Measurements from ENCODE around the gene IL18BP.

The IL18BP gene

GRCh38 chr11:72001285-72001684 lies 2.6 kb downstream of the IL18BP start:
- no peak for TF ChIP-seq ZFX (IDR thresholded peaks at IDR 0.05)
- TF ChIP-seq CTCF (conservative IDR thresholded peaks at IDR 0.05), result no peak
- no peak overlapping the region for H3K27ac ChIP-seq

- TF ChIP-seq CTCF (conservative IDR thresholded peaks at IDR 0.05) (no peak), ZFX (IDR thresholded peaks at IDR 0.05) (no peak)
Observed at GRCh38 chr11:72001834-72002591, 3.3 kb downstream of the IL18BP start.

GRCh38 chr11:72002841-72003775 lies 4.4 kb downstream of the IL18BP start:
- H3K27ac ChIP-seq, result no peak overlapping the region

More at GRCh38 chr11:72001834-72002591, 3.3 kb downstream of the IL18BP start:
- no peak overlapping the region for H3K27ac ChIP-seq

GRCh38 chr11:72003776-72004171 lies 5.1 kb downstream of the IL18BP start:
- H3K27ac ChIP-seq, result no peak overlapping the region
- no peak for TF ChIP-seq ZFX (IDR thresholded peaks at IDR 0.05)
- no peak for TF ChIP-seq CTCF (conservative IDR thresholded peaks at IDR 0.05)

More at GRCh38 chr11:72002841-72003775, 4.4 kb downstream of the IL18BP start:
- TF ChIP-seq CTCF (conservative IDR thresholded peaks at IDR 0.05) (no peak), ZFX (IDR thresholded peaks at IDR 0.05) (no peak)

- H3K27ac ChIP-seq, result no peak overlapping the region
- TF ChIP-seq CTCF (conservative IDR thresholded peaks at IDR 0.05) (no peak), ZFX (IDR thresholded peaks at IDR 0.05) (no peak)
Observed at GRCh38 chr11:72004515-72005346, 6.0 kb downstream of the IL18BP start.

- TF ChIP-seq ZFX (IDR thresholded peaks at IDR 0.05) (no peak), CTCF (conservative IDR thresholded peaks at IDR 0.05) (no peak)
- no peak overlapping the region for H3K27ac ChIP-seq
Observed at GRCh38 chr11:72005347-72006260, 6.9 kb downstream of the IL18BP start.

All from C4-2B (cell line).